ENCODE data around the gene HORMAD1.

- no peak for TF ChIP-seq CTCF (IDR thresholded peaks at IDR 0.05)
- no peak for TF ChIP-seq POLR2A (IDR thresholded peaks at IDR 0.05; ENCODE audit: low read depth)
- no peak for TF ChIP-seq POLR2AphosphoS5 (IDR thresholded peaks at IDR 0.05)
These were observed 12.1 kb downstream of the HORMAD1 start for GRCh38 chr1:150708595-150708994.
